ENCODE data around the gene OR9Q1.
"Not testable (repeated sequence)": the region's sequence is repeated elsewhere in the genome, so short reads cannot be mapped to it uniquely, and the experiment has no call there.

Gene OR9Q1

GRCh38 chr11:58133309-58134076 is 109.8 kb downstream of the OR9Q1 start:
- DNase-seq (ENCODE audit: low read depth in 2 of 2) = no peak

GRCh38 chr11:58134151-58134550 is 110.5 kb downstream of the OR9Q1 start:
- no peak for DNase-seq (ENCODE audit: low read depth in 2 of 2)

GRCh38 chr11:58135171-58135570 is 111.5 kb downstream of the OR9Q1 start:
- DNase-seq (ENCODE audit: low read depth in 2 of 2) = no peak

DNA sequence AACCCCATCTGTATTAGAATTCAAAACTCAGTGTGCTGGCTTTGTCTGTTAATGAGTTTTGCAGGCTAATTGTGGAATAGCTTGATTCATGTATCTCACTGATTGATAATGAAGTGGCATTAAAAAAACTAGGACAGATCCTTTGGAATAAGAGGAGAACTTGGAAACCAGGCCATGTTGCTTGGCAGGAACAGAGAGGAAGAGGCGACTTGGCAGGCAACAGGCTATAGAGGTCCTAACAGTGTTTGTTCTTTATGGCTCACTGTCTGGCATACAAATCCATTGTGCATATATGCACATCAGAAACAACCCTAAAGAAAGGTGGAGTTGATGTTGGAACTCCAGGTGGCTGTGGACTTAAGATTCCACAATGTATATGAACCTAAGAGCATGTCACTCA is 119.1 kb downstream of the OR9Q1 start:
- DNase-seq (ENCODE audit: low read depth in 2 of 2) = no peak

DNA sequence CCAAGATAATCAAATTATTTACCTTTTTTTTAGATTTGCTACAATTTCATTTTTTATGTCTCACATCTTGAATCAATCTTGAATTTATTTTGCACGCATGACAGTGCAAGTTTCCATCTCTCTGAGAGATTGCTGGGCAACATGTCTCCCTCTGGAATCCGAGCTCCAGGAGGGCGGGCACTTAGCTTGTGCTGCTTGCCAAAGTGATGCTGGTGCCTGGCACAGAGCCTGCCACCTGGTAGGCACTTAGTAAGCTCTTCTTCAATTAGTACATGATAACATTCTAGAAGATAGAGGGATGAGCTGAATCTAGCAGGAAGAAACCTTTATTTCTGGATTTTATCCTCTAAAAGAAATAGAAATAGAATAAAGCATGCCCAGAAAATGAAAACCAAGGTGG is 129.1 kb downstream of the OR9Q1 start:
- no peak for DNase-seq (ENCODE audit: low read depth in 2 of 2)

DNA sequence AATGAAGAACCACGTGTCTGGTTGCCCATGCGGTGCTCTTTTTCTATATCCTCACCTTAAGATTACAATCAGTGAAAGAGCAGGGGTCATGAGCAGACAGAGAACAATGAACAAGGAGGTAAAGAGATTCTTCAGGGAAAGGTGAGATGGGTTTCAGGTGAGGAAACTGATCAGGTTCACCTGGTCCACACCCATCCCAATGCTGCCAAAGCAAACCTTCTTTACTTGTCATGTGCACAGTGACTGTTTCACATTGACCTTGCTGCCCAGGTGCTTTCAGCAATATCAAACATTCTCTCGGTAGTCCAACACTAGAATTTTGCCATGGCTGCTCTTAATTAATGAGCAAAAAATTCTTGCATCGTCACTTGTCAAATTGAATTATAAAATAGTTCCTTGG is 140.7 kb downstream of the OR9Q1 start:
- no peak for DNase-seq (ENCODE audit: low read depth in 2 of 2)

GRCh38 chr11:58164990-58165389 is 141.3 kb downstream of the OR9Q1 start:
- DNase-seq (ENCODE audit: low read depth in 2 of 2) = no peak

GRCh38 chr11:58165504-58166106 is 141.9 kb downstream of the OR9Q1 start:
- DNase-seq (ENCODE audit: low read depth in 2 of 2) = no peak

DNA sequence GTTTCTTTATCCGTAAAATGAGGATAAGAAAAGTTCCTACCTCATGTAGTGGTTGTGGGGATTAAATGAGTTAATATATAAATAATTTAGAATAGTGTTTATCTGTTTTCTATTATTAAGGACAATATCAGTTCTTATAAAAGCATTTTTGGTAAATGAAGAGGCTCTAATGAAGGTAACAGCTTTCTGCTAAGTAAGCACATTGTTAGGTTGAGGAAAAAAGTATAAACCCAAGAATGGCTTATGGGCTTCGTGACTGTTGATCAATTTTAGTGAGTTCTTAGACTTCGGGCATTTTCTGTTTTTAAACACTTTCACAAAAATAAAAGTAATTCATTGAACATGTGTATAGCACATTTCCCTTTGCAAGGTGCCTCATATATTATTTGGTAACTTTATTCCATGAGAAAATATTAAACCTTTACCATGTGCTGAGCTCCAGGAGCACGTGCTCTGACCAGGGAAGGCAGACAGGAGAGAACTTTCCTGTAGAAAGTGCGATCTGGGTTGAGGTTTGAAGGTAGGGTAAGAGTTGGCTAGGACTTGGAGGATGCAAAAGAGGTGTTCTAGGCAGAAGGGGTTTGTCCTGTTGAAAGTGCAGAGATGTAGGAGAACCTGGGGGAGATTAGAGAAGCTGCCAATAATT is 153.9 kb downstream of the OR9Q1 start:
- no peak for DNase-seq (ENCODE audit: low read depth in 2 of 2)

GRCh38 chr11:58178444-58178843 is 154.8 kb downstream of the OR9Q1 start:
- DNase-seq (ENCODE audit: low read depth in 2 of 2) = no peak

DNA sequence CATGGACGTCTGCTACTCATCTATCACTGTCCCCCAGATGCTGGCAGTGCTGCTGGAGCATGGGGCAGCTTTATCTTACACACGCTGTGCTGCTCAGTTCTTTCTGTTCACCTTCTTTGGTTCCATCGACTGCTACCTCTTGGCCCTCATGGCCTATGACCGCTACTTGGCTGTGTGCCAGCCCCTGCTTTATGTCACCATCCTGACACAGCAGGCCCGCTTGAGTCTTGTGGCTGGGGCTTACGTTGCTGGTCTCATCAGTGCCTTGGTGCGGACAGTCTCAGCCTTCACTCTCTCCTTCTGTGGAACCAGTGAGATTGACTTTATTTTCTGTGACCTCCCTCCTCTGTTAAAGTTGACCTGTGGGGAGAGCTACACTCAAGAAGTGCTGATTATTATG is 156.0 kb downstream of the OR9Q1 start:
- no peak for DNase-seq (ENCODE audit: low read depth in 2 of 2)

DNA sequence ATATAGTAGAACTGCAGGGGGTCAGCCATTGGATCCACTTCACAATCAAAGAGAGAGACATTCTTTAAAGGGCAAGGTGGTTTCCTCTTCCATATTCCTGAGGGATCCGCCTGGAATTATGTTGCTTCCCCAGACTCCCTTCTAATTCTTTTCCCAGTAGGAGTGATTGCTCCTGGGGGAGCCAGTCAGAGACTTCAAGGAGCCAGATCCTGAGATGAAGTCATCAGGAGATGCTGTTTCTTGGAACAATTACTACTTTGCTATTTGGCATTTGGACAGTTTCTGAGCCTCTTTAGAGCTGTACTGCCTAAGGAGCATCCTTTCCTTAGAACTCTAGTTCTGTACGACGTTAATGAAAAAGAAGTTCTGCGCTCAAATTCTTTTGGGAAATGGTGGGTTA is 163.3 kb downstream of the OR9Q1 start:
- DNase-seq (ENCODE audit: low read depth in 2 of 2) = no peak

DNA sequence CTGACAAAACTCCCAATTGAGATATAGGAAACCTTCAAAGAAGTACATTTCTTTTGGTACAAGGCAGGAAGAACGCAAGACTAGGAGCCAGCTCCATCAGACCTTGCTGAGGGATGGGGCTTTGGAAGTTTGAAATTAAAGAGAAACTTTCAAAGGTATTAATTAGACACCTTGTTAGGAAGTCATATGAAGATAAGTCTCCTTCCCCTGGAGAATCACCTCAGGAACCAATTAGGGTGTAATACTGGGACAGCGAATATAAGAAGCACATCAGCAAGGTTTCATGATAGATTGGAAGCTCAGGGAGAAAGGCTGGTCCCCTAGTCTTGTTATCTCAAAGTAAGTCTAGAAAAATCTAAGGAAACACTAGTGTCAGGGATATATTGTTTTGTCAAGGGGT is 165.1 kb downstream of the OR9Q1 start, which contains the start of gene OR9Q2:
TSS of gene OR9Q2 (plus strand) at position 301 of the 400 bp plus-strand sequence. CDS start 1,421 bp downstream, outside the sequence.
- no peak for DNase-seq (ENCODE audit: low read depth in 2 of 2)

DNA sequence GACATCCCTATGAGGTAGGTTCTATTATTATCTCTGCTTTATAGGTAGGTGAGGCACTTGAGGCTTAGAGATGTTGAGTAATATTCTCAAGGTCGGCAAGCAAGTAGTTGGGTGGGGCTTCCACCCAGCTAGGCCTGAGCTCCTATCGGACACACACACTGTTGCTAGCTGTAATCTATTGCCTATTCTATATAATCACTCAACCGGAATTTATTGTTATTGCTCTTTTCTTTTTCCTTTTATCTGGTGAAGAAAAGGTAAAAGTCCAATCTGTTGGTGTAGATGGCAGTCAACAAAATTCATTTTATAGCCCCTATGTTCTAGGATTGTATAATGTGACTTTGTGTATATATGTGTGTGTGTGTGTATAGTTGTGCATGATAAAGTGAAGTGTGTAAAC is 168.5 kb downstream of the OR9Q1 start:
- DNase-seq (ENCODE audit: low read depth in 2 of 2) = no peak

DNA sequence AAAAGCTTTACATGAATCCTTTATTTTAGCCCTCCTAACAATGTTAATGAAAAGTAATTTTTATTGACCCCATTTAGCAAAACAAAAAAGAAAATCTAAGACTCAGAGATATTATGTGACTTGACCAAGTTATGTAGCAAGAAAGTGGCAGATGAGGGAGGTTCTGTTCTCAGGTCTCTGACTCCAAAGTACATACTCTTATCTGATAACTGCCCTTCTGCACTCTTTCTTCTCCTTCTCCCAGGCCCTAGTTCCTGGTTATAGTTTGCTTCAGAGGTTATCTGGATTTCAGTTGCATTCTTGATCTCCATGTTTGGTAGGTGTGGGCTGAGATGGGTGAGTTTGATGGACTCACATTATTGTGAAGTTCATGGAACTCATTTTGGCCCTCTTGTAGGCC is 169.7 kb downstream of the OR9Q1 start:
- DNase-seq (ENCODE audit: low read depth in 2 of 2) = no peak

- no peak for DNase-seq (ENCODE audit: low read depth in 2 of 2)
These were observed 172.3 kb downstream of the OR9Q1 start for GRCh38 chr11:58195939-58196338.

DNA sequence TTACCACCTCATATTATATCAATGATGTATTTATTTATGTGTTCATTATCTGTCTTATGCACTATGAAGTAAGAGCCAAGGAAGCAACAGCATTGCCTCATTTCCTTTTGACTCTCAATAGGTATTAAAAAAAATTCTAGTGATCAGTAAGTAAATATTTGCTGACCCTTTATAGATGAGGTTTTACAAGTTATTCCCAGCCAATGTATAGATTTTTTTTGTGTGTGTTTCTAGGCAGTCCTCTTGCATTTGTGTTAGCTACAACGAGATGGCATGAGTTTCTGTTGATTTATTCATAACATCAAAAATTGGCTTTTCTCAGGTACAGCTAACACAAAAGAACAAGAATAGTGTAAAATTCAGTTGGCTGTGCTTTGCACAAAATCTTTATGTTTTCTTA is 175.6 kb downstream of the OR9Q1 start:
- no peak for DNase-seq (ENCODE audit: low read depth in 2 of 2)

DNA sequence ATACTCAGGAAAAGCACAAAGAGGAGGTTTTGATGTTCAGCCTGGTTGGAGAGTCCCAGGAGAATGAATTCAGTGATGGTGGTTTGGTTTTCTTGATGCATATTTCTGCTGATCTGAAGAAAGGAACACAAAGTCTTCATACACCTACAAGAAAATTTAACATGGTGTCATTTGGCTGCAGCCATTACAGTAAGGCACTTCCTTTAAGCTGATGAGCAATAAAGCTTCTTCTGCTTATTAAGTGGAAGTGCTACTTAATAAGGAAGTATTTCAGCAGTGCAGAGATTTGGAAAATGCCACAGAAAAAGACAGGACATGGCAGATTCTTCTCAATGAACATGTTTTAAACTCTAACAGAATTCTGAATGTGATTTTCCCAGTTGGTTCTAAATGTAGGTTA is 180.4 kb downstream of the OR9Q1 start, which contains the start of gene OR1S2:
TSS of gene OR1S2 (minus strand) at position 101 of the 400 bp plus-strand sequence. CDS start at position 101, 0 bp downstream.
- DNase-seq (ENCODE audit: low read depth in 2 of 2) = no peak

DNA sequence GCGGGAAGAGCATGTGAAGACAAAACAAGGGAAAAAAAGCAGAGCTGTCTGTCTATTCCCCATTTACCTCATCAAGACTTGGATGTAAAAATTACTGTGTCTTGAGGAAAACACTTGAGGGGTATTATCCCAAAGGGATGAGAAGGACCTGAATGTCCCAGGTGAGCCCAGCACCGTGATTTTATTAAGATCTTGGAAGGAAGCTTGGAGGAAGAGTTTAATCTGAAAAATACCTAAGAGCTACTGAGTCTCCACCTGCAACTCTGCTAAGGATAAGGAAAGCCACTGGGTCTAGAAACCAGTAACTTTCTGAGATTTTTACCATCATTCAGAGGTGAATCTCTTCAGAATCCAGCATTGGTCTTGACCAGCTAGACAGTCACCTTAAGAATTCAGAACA is 188.7 kb downstream of the OR9Q1 start, which contains the start of gene OR1S1:
TSS of gene OR1S1 (plus strand) at position 301 of the 400 bp plus-strand sequence.
- DNase-seq (ENCODE audit: low read depth in 2 of 2) = not testable (repeated sequence)

DNA sequence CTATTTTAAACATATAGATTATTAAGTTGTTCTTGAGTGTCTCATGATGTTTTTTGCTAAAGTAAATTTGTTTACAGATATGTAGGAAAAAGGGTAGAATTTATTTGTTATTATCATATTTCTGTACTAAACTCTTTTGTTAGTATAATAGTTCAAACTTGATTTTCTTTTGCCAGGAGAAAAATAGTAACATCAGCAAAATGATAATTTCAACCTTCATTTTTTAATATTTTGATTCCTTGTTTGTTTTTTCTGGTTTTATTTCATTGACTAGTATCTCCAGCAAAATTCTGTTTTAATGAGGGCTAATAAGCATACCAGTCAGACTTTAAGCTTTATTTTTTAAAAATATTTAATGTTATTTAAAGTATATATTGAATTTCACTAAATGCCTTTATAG is 192.8 kb downstream of the OR9Q1 start:
- no peak for DNase-seq (ENCODE audit: low read depth in 2 of 2)

DNA sequence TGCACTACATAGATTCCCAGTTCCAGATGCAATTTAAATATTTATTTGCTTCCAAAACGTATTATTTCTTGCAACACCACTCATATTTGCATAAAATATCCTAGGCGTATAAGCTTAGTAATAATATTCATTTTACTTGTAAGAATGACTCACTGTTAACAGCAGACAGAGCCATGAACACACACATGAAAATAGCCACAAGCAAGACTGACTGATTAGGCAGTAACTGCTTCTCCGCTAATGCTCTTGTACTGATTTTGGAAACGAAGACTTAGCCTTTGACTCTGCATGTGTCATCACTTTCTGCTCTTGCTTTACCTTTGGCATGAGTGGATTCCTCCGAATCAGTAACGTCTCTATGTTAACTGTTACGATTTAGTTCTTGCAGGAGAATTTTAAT is 199.0 kb downstream of the OR9Q1 start:
- DNase-seq (ENCODE audit: low read depth in 2 of 2) = no peak

DNA sequence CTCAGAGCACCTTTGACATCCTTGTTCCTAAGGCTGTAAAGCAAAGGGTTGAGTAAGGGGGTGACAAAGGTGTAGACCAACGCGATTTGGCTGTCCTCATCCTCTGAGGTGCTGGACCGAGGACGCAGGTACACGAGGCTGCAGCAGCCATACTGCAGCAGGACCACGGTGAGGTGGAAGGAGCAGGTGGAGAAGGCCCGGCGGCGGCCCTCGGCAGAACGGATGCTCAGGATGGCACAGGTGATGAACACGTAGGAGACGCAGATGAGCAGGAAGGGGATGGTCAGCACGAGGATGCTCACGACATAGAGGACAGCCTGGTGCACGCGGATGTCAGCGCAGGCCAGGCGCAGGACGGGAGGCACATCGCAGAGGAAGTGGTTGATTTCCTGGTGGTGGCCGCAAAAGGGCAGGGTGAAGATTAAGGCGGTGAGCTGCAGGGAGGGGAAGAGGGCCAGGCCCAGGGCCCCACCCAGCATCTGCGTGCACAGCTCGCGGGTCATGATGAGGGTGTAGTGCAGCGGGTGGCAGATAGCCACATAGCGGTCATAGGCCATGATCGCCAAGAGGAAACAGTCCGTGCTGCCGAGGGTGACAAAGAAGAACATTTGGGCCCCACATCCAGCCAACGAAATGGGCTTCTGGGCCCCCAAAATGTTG is 204.4 kb downstream of the OR9Q1 start:
- DNase-seq (ENCODE audit: low read depth in 2 of 2) = no peak

All from stimulated activated CD8-positive, alpha-beta memory T cell treated with anti-CD3 and anti-CD28 coated beads, Interleukin-2, amount 100 ng/mL, for 1 hour (primary cell).